HG03280 (cell line): ENCODE results near the gene VSX2.

Experiments
- ATAC-seq: cut with Tn5 transposase; IDR thresholded peaks from one replicate; pipeline ENCODE4 v1.9.1; 2021; ENCODE audit warnings: mild to moderate bottlenecking, moderate library complexity; ENCODE audit not compliant: unreplicated experiment

Gene VSX2

GRCh38 chr14:74238974-74239847 is at the start of gene VSX2:
Gene VSX2, plus strand, starts transcription at chr14:74239449. Its CDS starts 113 bp downstream, at chr14:74239562.
- no peak for ATAC-seq

- ATAC-seq = no peak
Measured at GRCh38 chr14:74190927-74191575, 48.2 kb upstream of the VSX2 start.

- ATAC-seq = no peak
Measured at GRCh38 chr14:74194506-74195274, 44.6 kb upstream of the VSX2 start.

- no peak for ATAC-seq
Measured at GRCh38 chr14:74195623-74196022, 43.6 kb upstream of the VSX2 start.

GRCh38 chr14:74198441-74199234 is 40.6 kb upstream of the VSX2 start:
- ATAC-seq = no peak

- no peak for ATAC-seq
Measured at GRCh38 chr14:74202113-74202512, 37.1 kb upstream of the VSX2 start.

- ATAC-seq = no peak
Measured at GRCh38 chr14:74203639-74204038, 35.6 kb upstream of the VSX2 start.

GRCh38 chr14:74204491-74204890 is 34.8 kb upstream of the VSX2 start:
- ATAC-seq = no peak

GRCh38 chr14:74205882-74206281 is 33.4 kb upstream of the VSX2 start:
- no peak for ATAC-seq

GRCh38 chr14:74207943-74208342 is 31.3 kb upstream of the VSX2 start:
- no peak for ATAC-seq

- no peak for ATAC-seq
Measured at GRCh38 chr14:74208642-74209041, 30.6 kb upstream of the VSX2 start.

GRCh38 chr14:74211945-74212580 is 27.2 kb upstream of the VSX2 start:
- ATAC-seq = no peak

GRCh38 chr14:74213907-74214803 is 25.1 kb upstream of the VSX2 start:
- no peak for ATAC-seq

- no peak for ATAC-seq
Measured at GRCh38 chr14:74216671-74217070, 22.6 kb upstream of the VSX2 start.

- ATAC-seq = peak; percentile 52
Measured at GRCh38 chr14:74217672-74218448, 21.4 kb upstream of the VSX2 start.

GRCh38 chr14:74218462-74218861 is 20.8 kb upstream of the VSX2 start:
- ATAC-seq = no peak

- ATAC-seq = no peak
Measured at GRCh38 chr14:74219277-74220205, 19.7 kb upstream of the VSX2 start.
